ENCODE measurements around the gene FMO1.
"Not testable (repeated sequence)": the region's sequence is repeated elsewhere in the genome, so short reads cannot be mapped to it uniquely, and the experiment has no call there.

FMO1 gene

GRCh38 chr1:171231326-171231725 lies 17.0 kb upstream of the FMO1 start:
- Histone ChIP-seq H3K4me3 (no peak overlapping the region), H3K27ac (no peak overlapping the region)

- Histone ChIP-seq H3K27ac (no peak overlapping the region), H3K4me3 (no peak overlapping the region)
Measured at GRCh38 chr1:171233183-171233582, 15.1 kb upstream of the FMO1 start.

GRCh38 chr1:171236231-171236630 lies 12.1 kb upstream of the FMO1 start:
- not testable (repeated sequence) for H3K27ac ChIP-seq, H3K4me3 ChIP-seq

- H3K27ac ChIP-seq = no peak overlapping the region
- no peak overlapping the region for H3K4me3 ChIP-seq
Measured at GRCh38 chr1:171243878-171244277, 4.4 kb upstream of the FMO1 start.

GRCh38 chr1:171245458-171246064 lies 2.7 kb upstream of the FMO1 start:
- Histone ChIP-seq H3K4me3 (no peak overlapping the region), H3K27ac (no peak overlapping the region)

GRCh38 chr1:171247501-171247900 lies 793 bp upstream of the FMO1 start:
- no peak overlapping the region for H3K4me3 ChIP-seq
- H3K27ac ChIP-seq = no peak overlapping the region

- no peak overlapping the region for H3K27ac ChIP-seq
Measured at GRCh38 chr1:171248841-171249240, 547 bp downstream of the FMO1 start.

GRCh38 chr1:171250263-171250662 lies 2.0 kb downstream of the FMO1 start:
- H3K27ac ChIP-seq = no peak overlapping the region
- no peak overlapping the region for H3K4me3 ChIP-seq

More at GRCh38 chr1:171248841-171249240, 547 bp downstream of the FMO1 start:
- no peak overlapping the region for H3K4me3 ChIP-seq

- H3K27ac ChIP-seq = peak overlapping the region in 7 of 21 experiments; percentile 13 to 60 (median 34)
- H3K4me3 ChIP-seq = peak overlapping the region; percentile 25 to 55 (median 39)
Measured at GRCh38 chr1:171251042-171251951, 3.0 kb downstream of the FMO1 start.

GRCh38 chr1:171251952-171252300 lies 3.6 kb downstream of the FMO1 start:
- peak overlapping the region in 6 of 7 experiments; percentile 25 to 55 (median 40) for H3K4me3 ChIP-seq
- peak overlapping the region in 2 of 21 experiments; percentile 13 to 14 for H3K27ac ChIP-seq

GRCh38 chr1:171252482-171252881 lies 4.2 kb downstream of the FMO1 start:
- Histone ChIP-seq H3K4me3 (no peak overlapping the region), H3K27ac (peak overlapping the region in 1 of 21 experiments; percentile 14)

- peak overlapping the region in 1 of 21 experiments; percentile 8 for H3K27ac ChIP-seq
- no peak overlapping the region for H3K4me3 ChIP-seq
Measured at GRCh38 chr1:171254859-171255258, 6.6 kb downstream of the FMO1 start.

- H3K27ac ChIP-seq = peak overlapping the region in 6 of 21 experiments; percentile 9 to 44 (median 33)
Measured at GRCh38 chr1:171256940-171257606, 8.8 kb downstream of the FMO1 start.

GRCh38 chr1:171257607-171258076 lies 9.3 kb downstream of the FMO1 start:
- Histone ChIP-seq H3K4me3 (no peak overlapping the region), H3K27ac (peak overlapping the region in 6 of 21 experiments; percentile 9 to 44 (median 33))

More at GRCh38 chr1:171256940-171257606, 8.8 kb downstream of the FMO1 start:
- H3K4me3 ChIP-seq = no peak overlapping the region

GRCh38 chr1:171258429-171258828 lies 10.1 kb downstream of the FMO1 start:
- Histone ChIP-seq H3K4me3 (no peak overlapping the region), H3K27ac (peak overlapping the region in 8 of 21 experiments; percentile 9 to 57 (median 39))

- H3K27ac ChIP-seq = peak overlapping the region in 8 of 21 experiments; percentile 9 to 57 (median 39)
- no peak overlapping the region for H3K4me3 ChIP-seq
Measured at GRCh38 chr1:171258943-171259342, 10.6 kb downstream of the FMO1 start.

GRCh38 chr1:171261336-171261735 lies 13.0 kb downstream of the FMO1 start:
- Histone ChIP-seq H3K27ac (no peak overlapping the region), H3K4me3 (no peak overlapping the region)

GRCh38 chr1:171263901-171264300 lies 15.6 kb downstream of the FMO1 start:
- Histone ChIP-seq H3K27ac (peak overlapping the region in 12 of 21 experiments; percentile 4 to 61 (median 36)), H3K4me3 (no peak overlapping the region)

GRCh38 chr1:171265686-171266085 lies 17.4 kb downstream of the FMO1 start:
- H3K27ac ChIP-seq = peak overlapping the region in 2 of 21 experiments; percentile 25 to 81

GRCh38 chr1:171266930-171267329 lies 18.6 kb downstream of the FMO1 start:
- H3K4me3 ChIP-seq = no peak overlapping the region
- peak overlapping the region in 11 of 21 experiments; percentile 7 to 81 (median 44) for H3K27ac ChIP-seq

More at GRCh38 chr1:171265686-171266085, 17.4 kb downstream of the FMO1 start:
- H3K4me3 ChIP-seq = no peak overlapping the region
